HTR-8/SVneo (cell line): ENCODE measurements around the gene P2RY12.
A peak's percentile ranks its signal among the peaks of the same experiment; 100 is the strongest.
"Not testable (repeated sequence)": the region's sequence is repeated elsewhere in the genome, so short reads cannot be mapped to it uniquely, and the experiment has no call there.

Experiments used
- DNase-seq: peaks from one replicate; pipeline ENCODE4 v3.0.0; 2011; ENCODE audit warnings: low spot score, mixed read lengths; ENCODE audit not compliant: insufficient read length
- FAIRE-seq: peaks from 2 replicates; lab custom pipeline; 2011; peaks lifted over from hg19 to GRCh38; lab: Jason Lieb, UNC

The P2RY12 gene

DNA sequence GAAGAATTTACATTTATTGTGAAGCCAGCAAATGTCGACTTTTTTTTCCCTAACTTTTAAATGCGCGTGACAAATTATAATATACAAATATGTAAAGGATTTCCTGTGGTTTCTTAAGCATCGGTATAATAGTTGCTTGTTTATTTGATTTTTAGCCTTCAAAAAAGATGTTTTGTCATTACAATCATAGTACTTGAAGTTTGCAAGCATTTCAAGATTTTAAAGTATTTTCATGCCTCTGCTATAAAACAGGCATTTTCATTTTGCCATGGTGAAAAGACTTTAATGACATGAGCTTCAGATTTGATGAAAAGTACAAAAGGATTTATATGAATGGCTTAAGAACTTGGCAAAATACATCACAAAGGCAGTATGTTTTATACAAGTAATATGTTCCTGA, 9.4 kb upstream of the P2RY12 start:
- FAIRE-seq (no peak), DNase-seq (no peak)

GRCh38 chr3:151393146-151393830, 8.7 kb upstream of the P2RY12 start:
- no peak for FAIRE-seq
- no peak for DNase-seq

GRCh38 chr3:151392191-151392590, 7.6 kb upstream of the P2RY12 start:
- not testable (repeated sequence) for DNase-seq, FAIRE-seq

- FAIRE-seq (no peak), DNase-seq (no peak)
These were observed 7.2 kb upstream of the P2RY12 start for GRCh38 chr3:151391720-151392119.

GRCh38 chr3:151387842-151388241, 3.3 kb upstream of the P2RY12 start:
- no peak for FAIRE-seq
- no peak for DNase-seq

DNA sequence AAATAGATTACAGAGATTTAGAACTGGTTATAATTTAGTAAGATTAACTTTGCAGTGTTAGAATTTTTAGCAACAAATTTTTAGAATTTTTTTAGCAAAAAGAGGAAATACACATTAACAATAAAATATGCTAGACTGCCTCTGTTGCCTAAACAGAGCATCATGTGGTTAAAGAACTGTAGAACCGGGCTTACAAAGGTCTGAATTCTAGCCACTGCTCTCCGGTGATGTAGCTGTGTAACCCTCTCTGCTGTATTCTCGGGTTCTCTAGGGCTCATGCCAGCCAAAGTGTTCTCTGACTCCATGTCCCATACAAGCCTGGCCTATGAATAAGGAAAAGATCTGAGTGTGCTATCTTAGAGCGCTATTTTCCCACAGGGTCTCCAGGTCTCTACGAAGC, 2.9 kb upstream of the P2RY12 start:
- FAIRE-seq (no peak), DNase-seq (no peak)

DNA sequence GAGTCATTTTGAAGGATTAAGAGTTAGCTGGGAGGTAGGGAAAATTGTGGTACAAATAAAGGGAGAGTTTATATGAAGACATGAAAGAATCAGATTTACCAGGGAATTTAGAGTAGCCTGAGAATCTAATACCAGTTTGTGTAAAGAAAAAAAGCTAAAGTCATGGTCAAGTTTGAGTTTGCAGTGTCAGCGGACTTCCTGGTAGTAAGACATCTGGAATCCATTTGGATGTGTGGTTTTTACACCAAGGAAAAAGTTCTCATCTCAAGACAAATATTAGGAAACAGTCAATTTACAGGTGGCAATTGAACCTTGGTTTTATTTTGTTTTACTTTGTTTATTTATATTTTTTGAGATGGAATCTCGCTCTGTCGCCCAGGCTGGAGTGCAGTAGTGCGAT, 1.5 kb upstream of the P2RY12 start:
- DNase-seq = no peak
- no peak for FAIRE-seq

DNA sequence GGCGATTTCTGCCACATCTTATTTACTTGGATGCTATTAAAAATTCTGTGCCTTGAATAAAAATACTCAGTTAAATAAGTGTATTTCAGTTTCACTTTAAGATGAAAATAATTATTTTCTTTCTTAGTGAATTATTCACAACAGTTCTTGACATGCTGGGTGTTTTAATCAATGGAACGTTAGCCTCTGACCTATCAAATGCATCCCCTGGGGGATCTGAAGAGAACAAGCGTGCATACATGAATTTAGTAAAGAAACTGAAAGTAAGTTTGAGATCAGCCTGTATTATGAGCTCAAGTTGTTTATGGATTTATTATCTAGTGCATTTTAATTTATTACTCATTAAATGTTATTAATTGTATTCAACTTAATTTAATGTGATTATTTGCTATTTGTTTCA, 597 bp downstream of the P2RY12 start:
- FAIRE-seq (no peak), DNase-seq (no peak)

GRCh38 chr3:151383111-151383510, 1.4 kb downstream of the P2RY12 start:
- FAIRE-seq = no peak
- DNase-seq = no peak

DNA sequence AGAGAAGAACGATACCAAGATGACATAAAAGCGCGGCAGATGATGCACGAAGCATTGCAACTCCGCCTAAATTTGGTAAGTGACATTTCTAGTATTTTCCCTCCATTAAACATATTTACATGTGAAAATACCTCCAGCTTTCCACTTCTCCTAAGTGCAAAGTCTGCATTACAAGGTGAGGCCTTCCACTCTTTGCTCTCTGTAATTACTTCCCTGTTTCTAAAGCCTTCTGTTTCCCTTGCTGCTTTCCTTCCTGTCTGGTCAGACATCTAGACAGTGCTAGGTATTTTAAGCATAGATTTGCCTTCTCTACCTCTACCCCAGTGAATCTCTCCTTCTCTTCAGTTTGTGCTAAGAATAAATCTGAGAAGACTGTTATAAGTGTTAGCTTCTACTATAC, 1.9 kb downstream of the P2RY12 start:
- DNase-seq (no peak), FAIRE-seq (no peak)

- FAIRE-seq (no peak), DNase-seq (peak; percentile 4)
These were observed 5.3 kb downstream of the P2RY12 start for GRCh38 chr3:151379083-151379734.

- DNase-seq (no peak), FAIRE-seq (no peak)
These were observed 6.7 kb downstream of the P2RY12 start for GRCh38 chr3:151377768-151378385.

DNA sequence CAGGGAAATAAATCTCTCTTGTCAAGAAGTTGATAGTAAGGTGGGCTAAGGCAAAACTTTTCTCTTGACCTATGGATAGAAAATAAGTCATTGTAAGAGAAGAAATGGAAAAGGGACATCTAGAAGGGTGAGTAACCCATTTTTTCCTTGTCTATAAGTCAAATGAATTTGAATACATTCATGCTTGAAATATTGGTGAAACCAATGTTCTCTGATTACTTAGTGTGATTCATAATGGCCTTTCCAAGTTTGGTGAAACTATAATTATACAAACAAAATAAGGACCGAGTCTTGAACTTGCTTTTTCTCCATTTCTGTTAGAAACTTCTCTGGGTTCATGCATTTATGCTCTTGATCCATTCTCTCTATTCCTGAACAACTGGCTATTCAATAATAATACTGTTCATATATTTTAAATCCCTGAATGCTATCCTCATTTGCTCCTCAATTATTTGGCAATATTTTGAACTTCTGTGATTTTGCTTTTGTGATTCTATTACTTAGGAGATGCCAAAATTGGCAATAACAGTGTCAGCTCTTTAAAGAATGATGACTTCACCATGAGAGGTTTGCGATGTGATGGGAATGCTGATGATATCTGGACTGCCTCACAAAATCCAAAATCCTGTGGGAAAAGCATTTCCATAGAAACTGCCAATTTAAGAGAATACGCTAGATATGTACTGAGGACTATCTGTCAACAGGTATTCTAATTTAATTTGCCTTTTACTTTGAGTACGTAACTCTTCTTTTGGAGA, 12.3 kb downstream of the P2RY12 start:
- FAIRE-seq (no peak), DNase-seq (no peak)

- DNase-seq (no peak), FAIRE-seq (no peak)
These were observed 13.0 kb downstream of the P2RY12 start for GRCh38 chr3:151371526-151371925.

DNA sequence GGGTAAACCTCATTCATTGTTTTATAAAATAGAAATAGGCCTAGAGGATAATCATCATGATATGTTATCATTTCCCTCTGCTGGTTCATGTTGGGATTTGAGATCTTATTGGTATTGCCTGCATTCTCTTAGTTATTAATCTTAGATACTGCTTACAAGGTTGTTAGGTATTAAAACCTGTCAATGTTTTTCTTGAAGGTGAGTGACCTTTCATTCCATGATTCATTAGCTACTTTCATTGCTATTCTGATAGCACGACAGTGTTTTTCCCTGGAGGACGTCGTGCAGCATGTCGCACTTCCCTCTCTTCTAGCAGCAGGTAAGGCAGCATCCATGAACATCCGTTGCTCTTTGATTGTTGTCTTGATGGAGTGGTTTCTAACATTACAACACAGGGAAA, 17.1 kb downstream of the P2RY12 start:
- DNase-seq (no peak), FAIRE-seq (no peak)

GRCh38 chr3:151366993-151367392, 17.6 kb downstream of the P2RY12 start:
- no peak for FAIRE-seq

DNA sequence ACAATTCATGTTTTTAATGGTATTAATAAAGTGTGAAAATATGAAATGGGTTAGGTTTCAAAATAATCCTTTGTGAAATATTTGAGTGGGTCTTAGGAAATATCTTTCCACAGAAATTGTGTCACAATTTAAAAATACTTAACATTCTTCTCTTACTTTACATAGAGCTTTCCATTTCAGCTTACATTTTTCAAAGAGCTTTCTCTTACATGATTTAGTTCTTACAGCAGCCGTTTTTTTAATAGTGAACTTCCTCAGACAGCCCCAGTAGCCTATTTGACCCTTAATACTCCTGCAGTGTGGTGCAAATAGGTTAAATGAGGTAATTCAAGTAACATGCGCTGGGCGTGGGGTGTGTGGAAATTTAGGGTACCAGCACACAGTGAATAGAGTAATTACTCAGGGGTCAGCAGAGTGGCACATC, 21.8 kb downstream of the P2RY12 start:
- FAIRE-seq = no peak
- no peak for DNase-seq

More at GRCh38 chr3:151366993-151367392, 17.6 kb downstream of the P2RY12 start:
- DNase-seq = no peak

DNA sequence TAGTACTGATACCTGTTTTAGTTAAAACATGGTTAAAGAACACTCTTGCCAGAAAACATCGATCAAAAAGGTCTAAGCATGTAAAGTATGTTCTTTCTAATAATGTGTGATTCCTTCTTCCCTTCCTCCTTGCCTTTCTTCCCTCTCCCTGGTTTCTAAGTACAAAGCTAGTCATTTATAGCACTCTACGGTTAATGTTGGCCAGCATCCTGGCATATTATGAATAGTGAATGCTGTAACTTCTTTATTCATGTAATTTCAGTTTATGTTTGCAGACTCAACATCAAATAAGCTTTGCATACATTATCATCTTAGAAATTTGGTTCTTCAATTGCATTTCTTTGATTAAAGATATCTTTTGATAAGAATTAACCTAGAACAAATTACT, 27.1 kb downstream of the P2RY12 start:
- FAIRE-seq (no peak), DNase-seq (no peak)

GRCh38 chr3:151356794-151357462, 27.6 kb downstream of the P2RY12 start:
- DNase-seq (no peak), FAIRE-seq (no peak)

DNA sequence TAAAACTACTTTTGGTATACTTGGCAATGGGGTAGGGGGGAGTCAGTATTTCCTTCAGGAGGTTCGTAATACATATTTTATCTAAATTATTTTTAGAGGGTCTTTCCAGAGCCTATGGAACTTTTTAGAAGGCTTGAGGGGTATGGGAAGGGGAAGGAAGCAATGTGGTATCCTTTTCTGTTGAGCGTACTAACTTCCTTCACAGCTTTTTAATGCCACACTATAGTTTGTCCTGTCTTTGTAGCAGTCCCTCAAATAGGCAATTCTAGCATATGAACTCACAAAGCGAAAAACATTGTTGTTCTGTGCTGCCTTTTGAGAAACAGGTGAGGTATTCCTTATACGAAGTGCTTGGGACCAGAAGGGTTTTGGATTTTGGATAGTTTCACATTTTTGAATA, 32.9 kb downstream of the P2RY12 start:
- no peak for FAIRE-seq
- no peak for DNase-seq
